Mammary epithelial cell (primary cell): ENCODE measurements around the gene N4BP2.

Experiments
- EZH2 ChIP-seq: IDR thresholded peaks from 2 replicates; pipeline ENCODE4 v1.6.1; 2012; ENCODE audit warnings: low read length, inconsistent platforms, borderline replicate concordance
- TF ChIP-seq, protein P1 (sequence below), 2 donors: IDR thresholded peaks in 1 of 2; conservative IDR thresholded peaks in 1 of 2; 2 replicates each; pipeline ENCODE4 v1.5.1; 2011 to 2012; ENCODE audit warnings: inconsistent platforms in 2 of 2, low read length in 2 of 2, mild to moderate bottlenecking in 2 of 2, control low read depth in 1 of 2, low read depth in 1 of 2; ENCODE audit not compliant: insufficient read depth in 1 of 2; ENCODE audit errors: extremely low read depth in 1 of 2

DNA sequence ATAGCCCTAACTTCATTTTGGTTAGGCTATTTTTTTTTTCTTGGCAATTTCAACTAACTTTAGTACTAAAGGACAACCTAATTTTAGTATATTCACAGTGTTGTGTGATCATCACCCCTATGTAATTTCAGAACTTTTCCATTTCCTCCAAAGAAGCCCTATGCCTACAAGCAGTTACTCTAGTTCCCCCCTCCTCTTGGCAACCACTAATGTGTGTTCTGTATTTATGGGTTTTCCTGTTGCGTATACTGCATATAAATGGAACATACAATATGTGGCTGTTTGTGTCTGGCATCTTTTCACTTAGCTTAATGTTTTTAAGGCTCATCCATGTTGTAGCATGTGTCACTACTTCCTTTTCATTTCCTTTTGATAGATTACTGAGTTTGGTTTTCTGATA lies 57.6 kb downstream of the N4BP2 start:
- TF ChIP-seq, protein P1, sequence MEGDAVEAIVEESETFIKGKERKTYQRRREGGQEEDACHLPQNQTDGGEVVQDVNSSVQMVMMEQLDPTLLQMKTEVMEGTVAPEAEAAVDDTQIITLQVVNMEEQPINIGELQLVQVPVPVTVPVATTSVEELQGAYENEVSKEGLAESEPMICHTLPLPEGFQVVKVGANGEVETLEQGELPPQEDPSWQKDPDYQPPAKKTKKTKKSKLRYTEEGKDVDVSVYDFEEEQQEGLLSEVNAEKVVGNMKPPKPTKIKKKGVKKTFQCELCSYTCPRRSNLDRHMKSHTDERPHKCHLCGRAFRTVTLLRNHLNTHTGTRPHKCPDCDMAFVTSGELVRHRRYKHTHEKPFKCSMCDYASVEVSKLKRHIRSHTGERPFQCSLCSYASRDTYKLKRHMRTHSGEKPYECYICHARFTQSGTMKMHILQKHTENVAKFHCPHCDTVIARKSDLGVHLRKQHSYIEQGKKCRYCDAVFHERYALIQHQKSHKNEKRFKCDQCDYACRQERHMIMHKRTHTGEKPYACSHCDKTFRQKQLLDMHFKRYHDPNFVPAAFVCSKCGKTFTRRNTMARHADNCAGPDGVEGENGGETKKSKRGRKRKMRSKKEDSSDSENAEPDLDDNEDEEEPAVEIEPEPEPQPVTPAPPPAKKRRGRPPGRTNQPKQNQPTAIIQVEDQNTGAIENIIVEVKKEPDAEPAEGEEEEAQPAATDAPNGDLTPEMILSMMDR (conservative IDR thresholded peaks at IDR 0.05 in 1 of 2, IDR thresholded peaks at IDR 0.05 in 1 of 2; ENCODE audit: extremely low read depth in 1 of 2, insufficient read depth in 1 of 2, low read depth in 1 of 2, low read length in 2 of 2) = no peak
- no peak for TF ChIP-seq EZH2
